HCT116 (cell line): Measurements from ENCODE around the gene SLC16A10. TPM values are rescaled to one million over a fixed set of nuclear protein-coding genes. Genes with fewer than 3 reads are reported as not detected.

Source experiments
- ATAC-seq: fragments of 200-7000 bp; cut with Tn5 transposase; 2 replicates; pipeline ENCODE4 v1.9.1; 2020; ENCODE audit warnings: mild to moderate bottlenecking, moderate library complexity
- BruUV-seq: library from RNA; stranded (reverse); fragments of 400-500 nt; replicated peaks from 2 replicates; lab custom pipeline; 2021; lab: Mats Ljungman, UMichigan
- CTCF ChIA-PET: fragments of 300-600 bp; sonication (Branson Sonifier 250); formaldehyde crosslinking; loops from one replicate; lab custom pipeline; 2021; ENCODE audit warnings: antibody characterized with exemption; lab: Charles Lee
- POLR2A ChIA-PET: fragments of 300-600, 350-600 bp; sonication (Branson Sonifier 250); formaldehyde crosslinking; loops from one replicate; lab custom pipeline; 2021; ENCODE audit warnings: antibody characterized with exemption; lab: Charles Lee
- RAD21 ChIA-PET, 2 experiments: fragments of 300-600 bp; sonication (Branson Sonifier 250); formaldehyde crosslinking; loops; one replicate each; lab custom pipeline; 2023; ENCODE audit warnings: low total read pairs in 2 of 2; ENCODE audit not compliant: uncharacterized antibody in 2 of 2, unreplicated experiment in 2 of 2, low non-redundant PET in 1 of 2; lab: Charles Lee
- DNase-seq: peaks from one replicate; pipeline ENCODE4 v3.0.0-alpha.2; 2010; ENCODE audit warnings: low read depth, low spot score
- H2AFZ ChIP-seq: fragments of 200-600 bp; shearing (Covaris generic), sonication (generic); 2 replicates; pipeline ENCODE4 v1.6.1; 2017; ENCODE audit warnings: low read depth, mixed run types, mixed read lengths, antibody characterized with exemption, low read length; ENCODE audit not compliant: poor library complexity, severe bottlenecking
- H3K27ac ChIP-seq: 2 replicates; pipeline ENCODE4 v1.5.1; 2012; ENCODE audit warnings: low read depth, low read length
- H3K27me3 ChIP-seq: fragments of 200-600 bp; sonication (generic); 2 replicates; pipeline ENCODE4 v1.6.1; 2016; ENCODE audit warnings: mixed run types, low read length, mixed read lengths; ENCODE audit not compliant: insufficient read depth
- H3K36me3 ChIP-seq, 2 experiments: fragments of 200-500 bp in 1 of 2; fragments of 200-600 bp in 1 of 2; sonication (Bioruptor generic) in 1 of 2; sonication (generic) in 1 of 2; 2 replicates each; pipeline versions ENCODE4 v1.5.1 to v1.6.1; 2014 to 2016; ENCODE audit warnings: low read length in 2 of 2, inconsistent platforms in 1 of 2, mixed read lengths in 1 of 2, mixed run types in 1 of 2; ENCODE audit not compliant: insufficient read depth in 2 of 2, control insufficient read depth in 1 of 2
- H3K4me1 ChIP-seq, 2 experiments: fragments of 200-600 bp in 1 of 2; sonication (generic) in 1 of 2; 2 replicates each; pipeline versions ENCODE4 v1.5.1 to v1.6.1; 2012 to 2017; ENCODE audit warnings: low read length in 2 of 2, inconsistent platforms in 1 of 2, mild to moderate bottlenecking in 1 of 2, mixed read lengths in 1 of 2, mixed run types in 1 of 2, moderate library complexity in 1 of 2; ENCODE audit not compliant: insufficient read depth in 2 of 2, control insufficient read depth in 1 of 2
- H3K4me2 ChIP-seq: fragments of 200-600 bp; sonication (generic); 2 replicates; pipeline ENCODE4 v1.6.1; 2017; ENCODE audit warnings: mixed run types, low read length, mixed read lengths
- H3K4me3 ChIP-seq, 2 experiments: fragments of 200-600 bp in 1 of 2; sonication (generic) in 1 of 2; replicated peaks in 1 of 2; 2 replicates each; pipeline ENCODE4 v1.5.1; 2011 to 2016; ENCODE audit warnings: low read length in 2 of 2, control low read depth in 1 of 2, low read depth in 1 of 2, mild to moderate bottlenecking in 1 of 2, mixed read lengths in 1 of 2, mixed run types in 1 of 2
- H3K79me2 ChIP-seq: fragments of 200-600 bp; sonication (generic); 2 replicates; pipeline ENCODE4 v1.6.1; 2017; ENCODE audit warnings: mild to moderate bottlenecking, mixed run types, low read length, moderate library complexity, mixed read lengths; ENCODE audit not compliant: insufficient read depth
- H3K9ac ChIP-seq: fragments of 200-600 bp; sonication (generic); 2 replicates; pipeline ENCODE4 v1.6.1; 2016; ENCODE audit warnings: low read length, mixed read lengths
- H3K9me2 ChIP-seq: fragments of 200-600 bp; sonication (generic), shearing (Covaris generic); 2 replicates; pipeline ENCODE4 v1.6.1; 2017; ENCODE audit warnings: mixed run types, mild to moderate bottlenecking, moderate library complexity; ENCODE audit not compliant: insufficient read depth
- H3K9me3 ChIP-seq, 2 experiments: fragments of 200-500 bp in 1 of 2; fragments of 200-600 bp in 1 of 2; sonication (Bioruptor generic) in 1 of 2; sonication (generic) in 1 of 2; 2 replicates each; pipeline ENCODE4 v1.6.1; 2014 to 2017; ENCODE audit warnings: low read length in 2 of 2, mixed read lengths in 2 of 2, inconsistent platforms in 1 of 2, low read depth in 1 of 2, mild to moderate bottlenecking in 1 of 2, mixed run types in 1 of 2, moderate library complexity in 1 of 2; ENCODE audit not compliant: control insufficient read depth in 1 of 2, insufficient read depth in 1 of 2
- H4K20me1 ChIP-seq: fragments of 200-600 bp; sonication (generic), shearing (Covaris generic); 2 replicates; pipeline ENCODE4 v1.6.1; 2017; ENCODE audit warnings: mixed run types, mild to moderate bottlenecking, moderate library complexity; ENCODE audit not compliant: insufficient read depth
- FOSL1 ChIP-seq: IDR thresholded peaks from 2 replicates; pipeline ENCODE4 v1.6.1; 2012; ENCODE audit warnings: low read depth
- JUND ChIP-seq: IDR thresholded peaks from 2 replicates; pipeline ENCODE4 v1.6.1; 2012
- RAD21 ChIP-seq: IDR thresholded peaks from 2 replicates; pipeline ENCODE4 v1.6.1; 2012; ENCODE audit warnings: low read depth, mild to moderate bottlenecking
- SP1 ChIP-seq: IDR thresholded peaks from 2 replicates; pipeline ENCODE4 v1.6.1; 2012; ENCODE audit warnings: low read depth
- SRF ChIP-seq: IDR thresholded peaks from 2 replicates; pipeline ENCODE4 v1.6.1; 2012; ENCODE audit warnings: low read depth
- ZFX ChIP-seq: fragments of 450-650 bp; IDR thresholded peaks from 2 replicates; pipeline ENCODE4 v1.6.1; 2017
- intact Hi-C: fragments of 100-400 bp; cut with micrococcal nuclease; formaldehyde crosslinking; loops from 2 replicates; pipeline ENCODE4 v1.10.0; 2022
- total RNA-seq: library from RNA; stranded (reverse); gene quantifications from one replicate; pipeline ENCODE4 v1.2.1, GENCODE V29; 2021; ENCODE audit not compliant: unreplicated experiment
- TF ChIP-seq, protein P1 (sequence below): IDR thresholded peaks from 2 replicates; pipeline ENCODE4 v1.6.1; 2012

The SLC16A10 gene
- total RNA-seq, 1 experiment from 2014 or later, result 8.3 TPM

DNA sequence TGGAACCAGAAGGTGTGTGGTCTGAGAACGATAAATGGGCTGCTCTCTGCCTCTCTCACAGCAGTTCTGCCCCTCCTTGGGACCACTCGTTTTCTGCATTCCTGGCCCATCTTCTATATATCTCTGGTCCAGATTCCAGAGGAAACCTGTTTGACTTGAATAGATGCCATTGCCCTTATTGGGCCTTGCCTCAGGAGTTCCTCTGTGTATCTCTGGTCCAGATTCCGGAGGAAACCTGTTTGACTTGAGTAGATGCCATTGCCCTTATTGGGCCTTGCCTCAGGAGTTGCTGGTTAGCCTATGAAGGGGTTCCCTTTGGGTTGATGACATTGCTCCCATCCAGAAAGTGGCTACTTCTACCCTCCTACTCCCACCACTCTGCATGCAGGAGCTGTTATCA lies 189.4 kb downstream of the SLC16A10 start:
- H2AFZ ChIP-seq, result no peak overlapping the region
- H3K27me3 ChIP-seq, result no peaks in the 10 kb centered on the region
- intact Hi-C loops, result no loop called here
- BruUV-seq, result no TSS peak
- ATAC-seq (no peak), DNase-seq (no peak)
- TF ChIP-seq, protein P1, sequence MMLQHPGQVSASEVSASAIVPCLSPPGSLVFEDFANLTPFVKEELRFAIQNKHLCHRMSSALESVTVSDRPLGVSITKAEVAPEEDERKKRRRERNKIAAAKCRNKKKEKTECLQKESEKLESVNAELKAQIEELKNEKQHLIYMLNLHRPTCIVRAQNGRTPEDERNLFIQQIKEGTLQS, result no peak
- no peak for TF ChIP-seq FOSL1
- TF ChIP-seq RAD21, result no peak
- no peak overlapping the region for H3K27ac ChIP-seq
- no peak overlapping the region for H3K4me3 ChIP-seq
- no peak overlapping the region for H3K4me2 ChIP-seq
- H4K20me1 ChIP-seq, result no peaks in the 10 kb centered on the region
- CTCF ChIA-PET, result no interaction called here
- no peaks in the 10 kb centered on the region for H3K4me1 ChIP-seq
- H3K79me2 ChIP-seq, result 0 out of 2 replicates have a peak, but pooled peaks cover 3% of the 10 kb centered on the region
- peaks cover 0 to 7% of the 10 kb centered on the region in 2 experiments; a peak in 2 of 4 replicates for H3K9me3 ChIP-seq
- H3K9me2 ChIP-seq, result no peaks in the 10 kb centered on the region
- no peak overlapping the region for H3K9ac ChIP-seq
- H3K36me3 ChIP-seq, result peaks cover 7 to 13% of the 10 kb centered on the region in 2 experiments; a peak in 3 of 4 replicates
- RAD21 ChIA-PET, result no interaction called here
- POLR2A ChIA-PET, result no interaction called here

- H3K4me1 ChIP-seq, result no peaks in the 10 kb centered on the region
- no peak for ATAC-seq
- no peak overlapping the region for H2AFZ ChIP-seq
- CTCF ChIA-PET, result no interaction called here
- H3K9me2 ChIP-seq, result no peaks in the 10 kb centered on the region
- no TSS peak for BruUV-seq
- peaks cover 7 to 13% of the 10 kb centered on the region in 2 experiments for H3K36me3 ChIP-seq
- intact Hi-C loops, result no loop called here
- H3K27me3 ChIP-seq, result no peaks in the 10 kb centered on the region
- no peak overlapping the region for H3K27ac ChIP-seq
- H3K9ac ChIP-seq, result no peak overlapping the region
- H3K4me3 ChIP-seq, result no peak overlapping the region
- RAD21 ChIA-PET, result no interaction called here
- no peak overlapping the region for H3K4me2 ChIP-seq
- no peak for DNase-seq
- peaks cover 0 to 7% of the 10 kb centered on the region in 2 experiments; a peak in 2 of 4 replicates for H3K9me3 ChIP-seq
- no peak for TF ChIP-seq SP1
- no peak for TF ChIP-seq ZFX
- TF ChIP-seq JUND, result no peak
- TF ChIP-seq SRF, result no peak
- H4K20me1 ChIP-seq, result no peaks in the 10 kb centered on the region
- 0 out of 2 replicates have a peak, but pooled peaks cover 3% of the 10 kb centered on the region for H3K79me2 ChIP-seq
- POLR2A ChIA-PET, result no interaction called here
These were observed 190.5 kb downstream of the SLC16A10 start for GRCh38 chr6:111277819-111278218.
